Measurements from ENCODE around the gene HCFC1R1.

Gene HCFC1R1

GRCh38 chr16:3028716-3029319, 5.1 kb upstream of the HCFC1R1 start:
- Histone ChIP-seq H3K4me1 (ENCODE audit: control extremely low read depth in 1 of 4, control insufficient read depth in 4 of 4, insufficient read depth in 4 of 4, low read length in 3 of 4) (peaks cover 0 to 25% (median 23%) of the 10 kb centered on the region in 4 experiments), H3K27ac (ENCODE audit: insufficient read depth in 1 of 2, low read depth in 1 of 2, low read length in 2 of 2, poor library complexity in 1 of 2, severe bottlenecking in 2 of 2) (no peak overlapping the region), H3K9me3 (ENCODE audit: control extremely low read depth in 1 of 5, control insufficient read depth in 4 of 5, insufficient read depth in 2 of 5, low read depth in 1 of 5, low read length in 4 of 5) (no peaks in the 10 kb centered on the region), H3K36me3 (ENCODE audit: control insufficient read depth in 4 of 4, insufficient read depth in 4 of 4, low read length in 3 of 4) (peaks cover 5 to 22% (median 19%) of the 10 kb centered on the region in 4 experiments), H3K4me3 (ENCODE audit: control insufficient read depth in 1 of 7, extremely low read depth in 1 of 7, insufficient read depth in 4 of 7, low read depth in 2 of 7, low read length in 6 of 7) (no peak overlapping the region), H3K27me3 (replicated peaks in 2 of 5; ENCODE audit: control insufficient read depth in 4 of 5, insufficient read depth in 5 of 5, low read length in 4 of 5) (peaks cover 0 to 54% (median 31%) of the 10 kb centered on the region in 5 experiments)
- 41% methylated on average over 12 of the region's 15 CpGs for WGBS (ENCODE audit: insufficient coverage)
- CTCF ChIA-PET = interaction anchor here (0.6 to 12.5 kb wide), 20 partner anchors 8 to 1109 kb away, joined by 3 to 197 read pairs (median 6); partner anchors contain the start of genes BICDL2, CLDN6, CLDN9 and HCFC1R1
- DNase-seq = no peak
- POLR2A ChIA-PET = interaction anchor here (0.8 to 1.6 kb wide), 4 partner anchors 8 to 1387 kb away, joined by 3 to 7 read pairs (median 4); no protein-coding TSS in a partner anchor

GRCh38 chr16:3027983-3028715, 4.4 kb upstream of the HCFC1R1 start:
- ChIA-PET POLR2A (interaction anchor here (0.8 to 1.6 kb wide), 5 partner anchors 10 to 1388 kb away, joined by 3 to 7 read pairs (median 5); partner anchors contain the start of gene CLDN6), CTCF (interaction anchor here (0.6 to 12.5 kb wide), 22 partner anchors 7 to 1108 kb away, joined by 3 to 197 read pairs (median 4); partner anchors contain the start of genes BICDL2, CLDN6, CLDN9 and HCFC1R1)
- DNase-seq = peak; percentile 84 to 90 (median 89)
- no peak overlapping the region for H3K27ac ChIP-seq (ENCODE audit: insufficient read depth in 1 of 2, low read depth in 1 of 2, low read length in 2 of 2, poor library complexity in 1 of 2, severe bottlenecking in 2 of 2)
- no peaks in the 10 kb centered on the region for H3K9me3 ChIP-seq (ENCODE audit: control extremely low read depth in 1 of 5, control insufficient read depth in 4 of 5, insufficient read depth in 2 of 5, low read depth in 1 of 5, low read length in 4 of 5)
- peaks cover 0 to 47% (median 26%) of the 10 kb centered on the region in 5 experiments for H3K27me3 ChIP-seq (replicated peaks in 2 of 5; ENCODE audit: control insufficient read depth in 4 of 5, insufficient read depth in 5 of 5, low read length in 4 of 5)
- peaks cover 0 to 32% (median 30%) of the 10 kb centered on the region in 4 experiments for H3K4me1 ChIP-seq (ENCODE audit: control extremely low read depth in 1 of 4, control insufficient read depth in 4 of 4, insufficient read depth in 4 of 4, low read length in 3 of 4)
- H3K4me3 ChIP-seq (ENCODE audit: control insufficient read depth in 1 of 7, extremely low read depth in 1 of 7, insufficient read depth in 4 of 7, low read depth in 2 of 7, low read length in 6 of 7) = peak overlapping the region in 2 of 7 experiments; percentile 42 to 43
- peaks cover 5 to 22% (median 19%) of the 10 kb centered on the region in 4 experiments for H3K36me3 ChIP-seq (ENCODE audit: control insufficient read depth in 4 of 4, insufficient read depth in 4 of 4, low read length in 3 of 4)
- WGBS (ENCODE audit: insufficient coverage) = 7% methylated on average over 38 of the region's 58 CpGs

GRCh38 chr16:3027489-3027795, 3.7 kb upstream of the HCFC1R1 start:
- POLR2A ChIA-PET = interaction anchor here (0.8 to 1.6 kb wide), 4 partner anchors 9 to 1388 kb away, joined by 3 to 7 read pairs (median 6); partner anchors contain the start of gene CLDN6
- DNase-seq = no peak
- Histone ChIP-seq H3K4me3 (ENCODE audit: control insufficient read depth in 1 of 7, extremely low read depth in 1 of 7, insufficient read depth in 4 of 7, low read depth in 2 of 7, low read length in 6 of 7) (no peak overlapping the region), H3K27me3 (replicated peaks in 2 of 5; ENCODE audit: control insufficient read depth in 4 of 5, insufficient read depth in 5 of 5, low read length in 4 of 5) (peaks cover 0 to 41% (median 25%) of the 10 kb centered on the region in 5 experiments), H3K4me1 (ENCODE audit: control extremely low read depth in 1 of 4, control insufficient read depth in 4 of 4, insufficient read depth in 4 of 4, low read length in 3 of 4) (peaks cover 0 to 39% (median 37%) of the 10 kb centered on the region in 4 experiments), H3K36me3 (ENCODE audit: control insufficient read depth in 4 of 4, insufficient read depth in 4 of 4, low read length in 3 of 4) (peaks cover 5 to 22% (median 19%) of the 10 kb centered on the region in 4 experiments), H3K27ac (ENCODE audit: insufficient read depth in 1 of 2, low read depth in 1 of 2, low read length in 2 of 2, poor library complexity in 1 of 2, severe bottlenecking in 2 of 2) (no peak overlapping the region), H3K9me3 (ENCODE audit: control extremely low read depth in 1 of 5, control insufficient read depth in 4 of 5, insufficient read depth in 2 of 5, low read depth in 1 of 5, low read length in 4 of 5) (no peaks in the 10 kb centered on the region)
- 100% methylated on average over 3 of the region's 8 CpGs for WGBS (ENCODE audit: insufficient coverage)
- CTCF ChIA-PET = interaction anchor here (1.1 to 12.5 kb wide), 12 partner anchors 7 to 81 kb away, joined by 3 to 197 read pairs (median 12); partner anchors contain the start of genes BICDL2, CLDN6, CLDN9 and HCFC1R1

- no peak for DNase-seq
- no peaks in the 10 kb centered on the region for H3K9me3 ChIP-seq (ENCODE audit: control extremely low read depth in 1 of 5, control insufficient read depth in 4 of 5, insufficient read depth in 2 of 5, low read depth in 1 of 5, low read length in 4 of 5)
- WGBS (ENCODE audit: insufficient coverage) = 95% methylated on average over 22 of the region's 24 CpGs
- ChIA-PET CTCF (interaction anchor here (0.9 to 12.5 kb wide), 13 partner anchors 6 to 80 kb away, joined by 3 to 197 read pairs (median 10); partner anchors contain the start of genes BICDL2, CLDN6, CLDN9 and HCFC1R1), POLR2A (interaction anchor here (1.4 to 1.6 kb wide), 2 partner anchors 9 to 23 kb away, joined by 5 to 7 read pairs; partner anchors contain the start of gene CLDN6)
- H3K4me1 ChIP-seq (ENCODE audit: control extremely low read depth in 1 of 4, control insufficient read depth in 4 of 4, insufficient read depth in 4 of 4, low read length in 3 of 4) = peaks cover 0 to 45% (median 43%) of the 10 kb centered on the region in 4 experiments
- peaks cover 5 to 22% (median 19%) of the 10 kb centered on the region in 4 experiments for H3K36me3 ChIP-seq (ENCODE audit: control insufficient read depth in 4 of 4, insufficient read depth in 4 of 4, low read length in 3 of 4)
- H3K27me3 ChIP-seq (replicated peaks in 2 of 5; ENCODE audit: control insufficient read depth in 4 of 5, insufficient read depth in 5 of 5, low read length in 4 of 5) = peaks cover 0 to 35% (median 21%) of the 10 kb centered on the region in 5 experiments
- no peak overlapping the region for H3K27ac ChIP-seq (ENCODE audit: insufficient read depth in 1 of 2, low read depth in 1 of 2, low read length in 2 of 2, poor library complexity in 1 of 2, severe bottlenecking in 2 of 2)
- H3K4me3 ChIP-seq (ENCODE audit: control insufficient read depth in 1 of 7, extremely low read depth in 1 of 7, insufficient read depth in 4 of 7, low read depth in 2 of 7, low read length in 6 of 7) = no peak overlapping the region
Measured at GRCh38 chr16:3026609-3027488, 3.1 kb upstream of the HCFC1R1 start.

- Histone ChIP-seq H3K27ac (ENCODE audit: insufficient read depth in 1 of 2, low read depth in 1 of 2, low read length in 2 of 2, poor library complexity in 1 of 2, severe bottlenecking in 2 of 2) (no peak overlapping the region), H3K27me3 (replicated peaks in 2 of 5; ENCODE audit: control insufficient read depth in 4 of 5, insufficient read depth in 5 of 5, low read length in 4 of 5) (peaks cover 0 to 27% (median 21%) of the 10 kb centered on the region in 5 experiments), H3K4me3 (ENCODE audit: control insufficient read depth in 1 of 7, extremely low read depth in 1 of 7, insufficient read depth in 4 of 7, low read depth in 2 of 7, low read length in 6 of 7) (no peak overlapping the region), H3K9me3 (ENCODE audit: control extremely low read depth in 1 of 5, control insufficient read depth in 4 of 5, insufficient read depth in 2 of 5, low read depth in 1 of 5, low read length in 4 of 5) (no peaks in the 10 kb centered on the region), H3K36me3 (ENCODE audit: control insufficient read depth in 4 of 4, insufficient read depth in 4 of 4, low read length in 3 of 4) (peaks cover 5 to 22% (median 19%) of the 10 kb centered on the region in 4 experiments), H3K4me1 (ENCODE audit: control extremely low read depth in 1 of 4, control insufficient read depth in 4 of 4, insufficient read depth in 4 of 4, low read length in 3 of 4) (peaks cover 0 to 54% (median 52%) of the 10 kb centered on the region in 4 experiments)
- DNase-seq = no peak
- ChIA-PET POLR2A (no interaction called here), CTCF (interaction anchor here (0.9 to 12.5 kb wide), 6 partner anchors 5 to 34 kb away, joined by 3 to 197 read pairs (median 52); partner anchors contain the start of genes BICDL2, CLDN6, HCFC1R1 and MMP25)
- WGBS (ENCODE audit: insufficient coverage) = 97% methylated on average over 8 of the region's 8 CpGs
Measured at GRCh38 chr16:3026003-3026378, 2.2 kb upstream of the HCFC1R1 start.
